Measurements from ENCODE around the gene ARFIP1. TPM values are rescaled to one million over a fixed set of nuclear protein-coding genes. Genes with fewer than 3 reads are reported as not detected.
"Not testable (repeated sequence)": the region's sequence is repeated elsewhere in the genome, so short reads cannot be mapped to it uniquely, and the experiment has no call there.

Gene ARFIP1
- total RNA-seq, 2 donors from 2014 or later: 18.0 to 19.0 TPM

- ATAC-seq (no peak), DNase-seq (no peak)
- intact Hi-C loops (cut with DNase I): no loop called here
Observed at GRCh38 chr4:152870606-152871005, 90.9 kb downstream of the ARFIP1 start.

DNA sequence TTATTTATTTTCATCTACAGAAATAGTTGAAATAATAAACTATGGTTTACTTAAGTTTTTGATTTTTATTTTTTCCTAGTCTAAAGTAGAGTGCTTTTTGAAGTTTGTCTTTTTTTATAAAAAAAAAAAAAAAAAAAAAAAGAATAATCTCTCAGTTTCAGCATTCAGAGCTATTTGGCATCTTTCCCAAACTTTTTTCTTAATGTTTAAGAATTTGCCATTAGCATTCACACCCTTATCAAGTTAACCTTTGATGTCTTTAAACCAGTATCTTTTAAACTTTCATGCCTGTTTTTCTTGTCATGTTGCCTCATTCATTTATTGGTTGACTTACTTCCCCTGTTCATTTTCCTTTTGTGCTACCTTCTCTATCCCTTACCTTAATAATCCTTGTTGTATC, 95.5 kb downstream of the ARFIP1 start:
- ATAC-seq (no peak), DNase-seq (no peak)
- intact Hi-C loops (cut with DNase I): no loop called here

- DNase-seq (no peak), ATAC-seq (no peak)
- intact Hi-C loops (cut with DNase I): no loop called here
Observed at GRCh38 chr4:152877868-152878267, 98.1 kb downstream of the ARFIP1 start.

GRCh38 chr4:152880263-152880662, 100.5 kb downstream of the ARFIP1 start:
- intact Hi-C loops (cut with DNase I): no loop called here
- ATAC-seq: no peak

DNA sequence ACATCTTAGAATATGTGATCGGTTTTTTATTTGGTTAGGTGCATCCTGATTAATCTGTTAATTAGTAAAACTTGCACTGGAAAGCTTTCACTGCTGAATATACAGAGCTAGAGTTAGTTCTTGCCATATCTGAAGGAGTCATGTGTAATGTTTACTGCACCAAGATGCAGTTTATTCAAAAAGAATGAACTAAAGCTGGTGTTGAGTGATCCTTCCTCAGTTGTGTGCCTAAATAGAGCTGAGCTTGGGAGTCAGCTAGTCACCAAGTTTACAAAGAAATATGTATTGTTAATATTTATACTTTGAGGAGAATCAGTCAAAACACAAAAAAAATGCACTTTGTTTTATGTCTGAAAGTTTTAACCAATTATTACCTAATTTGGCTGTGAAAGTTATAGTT, 102.2 kb downstream of the ARFIP1 start:
- intact Hi-C loops (cut with DNase I): no loop called here
- DNase-seq (no peak), ATAC-seq (no peak)

More at GRCh38 chr4:152880263-152880662, 100.5 kb downstream of the ARFIP1 start:
- no peak for DNase-seq

DNA sequence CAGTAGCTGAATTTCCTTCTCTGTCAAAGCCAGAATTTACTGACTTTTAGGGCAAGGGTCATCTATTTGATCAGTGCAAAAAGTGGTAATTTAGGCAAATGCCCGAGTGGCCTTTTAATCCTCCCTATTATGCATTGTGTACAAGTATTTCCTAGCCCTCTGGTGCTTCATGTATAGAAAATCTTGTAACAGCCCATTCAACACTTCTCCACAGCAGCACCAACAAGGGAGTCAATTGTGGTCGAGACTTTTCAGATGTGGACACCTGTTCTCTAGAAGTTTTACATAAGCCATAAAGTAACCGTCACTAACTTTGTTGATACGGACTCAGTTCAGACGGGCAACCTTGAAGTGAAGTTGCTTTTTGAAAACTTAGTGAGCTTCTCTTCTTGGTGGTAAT, 105.4 kb downstream of the ARFIP1 start:
- no peak for DNase-seq
- ATAC-seq: no peak
- intact Hi-C loops (cut with DNase I): no loop called here

- DNase-seq: no peak
- ATAC-seq: no peak
Observed at GRCh38 chr4:152886201-152886600, 106.4 kb downstream of the ARFIP1 start.

GRCh38 chr4:152887981-152888380, 108.2 kb downstream of the ARFIP1 start:
- ATAC-seq: no peak
- intact Hi-C loops (cut with DNase I): no loop called here

More at GRCh38 chr4:152886201-152886600, 106.4 kb downstream of the ARFIP1 start:
- intact Hi-C loops (cut with DNase I): no loop called here

GRCh38 chr4:152892974-152893373, 113.2 kb downstream of the ARFIP1 start:
- DNase-seq: no peak
- intact Hi-C loops (cut with DNase I): no loop called here
- ATAC-seq: no peak

More at GRCh38 chr4:152887981-152888380, 108.2 kb downstream of the ARFIP1 start:
- no peak for DNase-seq

DNA sequence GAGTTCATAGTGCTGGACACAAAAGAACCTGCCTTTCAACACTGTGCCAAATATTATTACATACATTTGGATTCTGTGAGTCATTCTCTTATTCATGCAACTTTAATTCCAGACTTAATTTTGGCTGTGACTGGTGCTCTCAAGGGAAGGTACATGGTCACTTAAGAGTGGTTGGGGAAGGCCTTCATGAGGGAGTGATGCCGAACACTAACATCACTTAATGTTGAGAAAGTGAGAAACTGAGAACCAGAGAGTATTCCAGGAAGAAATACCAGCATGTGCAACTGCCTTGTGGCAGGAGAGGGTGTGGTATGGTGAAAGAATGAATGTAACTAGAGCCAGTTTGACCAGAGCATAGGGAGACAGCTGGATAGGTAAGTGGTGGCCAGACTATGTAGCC, 114.9 kb downstream of the ARFIP1 start:
- no peak for ATAC-seq
- intact Hi-C loops (cut with DNase I): no loop called here
- no peak for DNase-seq

DNA sequence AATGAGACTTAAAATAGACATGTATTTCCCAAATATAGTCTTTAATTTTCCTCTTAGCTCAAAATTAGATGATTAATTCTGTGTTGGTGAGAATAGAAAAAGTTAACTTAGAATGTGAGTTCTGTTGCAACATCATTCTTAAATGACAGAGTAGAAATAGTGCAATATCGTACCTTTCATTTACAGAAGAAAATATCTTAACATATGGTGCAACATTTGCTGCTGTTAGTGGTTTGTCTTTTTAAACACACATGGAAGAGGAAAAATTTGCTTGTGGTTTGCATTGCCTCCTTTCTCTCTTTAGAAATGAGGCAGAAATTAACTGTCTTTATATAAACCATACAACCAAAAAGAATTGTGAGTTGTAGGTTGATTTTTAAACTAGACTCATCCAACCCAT, 117.1 kb downstream of the ARFIP1 start:
- ATAC-seq (no peak), DNase-seq (no peak)
- intact Hi-C loops (cut with DNase I): no loop called here

DNA sequence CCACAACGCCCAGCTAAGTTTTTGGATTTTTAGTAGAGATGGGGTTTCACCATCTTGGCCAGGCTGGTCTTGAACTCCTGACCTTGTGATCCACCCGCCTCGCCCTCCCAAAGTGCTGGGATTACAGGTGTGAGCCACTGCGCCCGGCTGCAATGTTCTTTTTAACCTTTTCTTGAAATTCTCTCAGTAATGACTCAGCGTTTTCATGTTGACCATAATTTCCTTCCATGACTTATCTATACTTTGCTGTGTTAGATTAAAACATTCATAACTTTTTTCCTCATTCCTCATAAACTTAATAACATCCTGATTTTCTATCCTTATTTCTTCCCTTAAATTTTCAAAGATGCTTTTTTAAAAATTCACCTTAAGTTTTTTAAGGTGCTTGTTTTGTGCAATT, 118.4 kb downstream of the ARFIP1 start:
- ATAC-seq; DNase-seq; intact Hi-C loops (cut with DNase I): not testable (repeated sequence)

DNA sequence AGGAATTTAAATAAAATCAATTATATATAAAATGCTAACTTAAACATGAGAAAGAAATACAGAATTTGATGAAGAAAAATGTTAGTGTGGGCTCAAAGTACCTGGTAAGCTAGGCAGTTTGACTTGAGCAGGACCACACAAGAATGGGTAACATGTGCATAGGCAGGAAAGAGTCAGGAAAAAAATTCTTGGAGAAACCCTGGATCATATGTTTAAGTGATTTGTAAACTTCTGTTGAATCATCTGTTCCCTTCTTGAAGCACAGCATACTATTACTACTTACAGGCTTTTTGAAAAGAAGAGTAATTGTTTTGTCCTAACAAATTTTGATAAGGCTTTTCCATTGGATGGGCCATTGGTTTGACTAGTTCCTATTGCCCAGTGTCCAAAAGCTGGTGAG, 118.9 kb downstream of the ARFIP1 start:
- ATAC-seq (no peak), DNase-seq (no peak)
- intact Hi-C loops (cut with DNase I): no loop called here

DNA sequence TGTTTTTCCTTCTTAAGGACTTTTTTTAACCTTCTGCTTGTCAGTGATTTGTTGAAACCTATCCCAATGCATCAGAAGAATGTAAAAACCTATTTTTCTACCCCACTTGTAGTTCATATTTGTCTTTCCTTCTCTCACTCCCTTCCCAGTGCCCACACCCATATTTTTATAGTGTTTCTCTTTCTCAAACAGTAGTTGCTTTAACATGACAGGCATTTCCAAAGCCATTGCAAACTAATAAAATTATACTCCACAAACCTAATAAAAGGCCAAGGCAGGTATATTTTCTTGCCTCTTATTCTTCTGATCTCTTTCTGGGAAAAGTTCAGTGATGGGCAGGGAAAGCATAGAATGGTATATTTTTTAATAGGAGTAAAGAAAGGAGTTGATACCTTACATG, 120.6 kb downstream of the ARFIP1 start:
- intact Hi-C loops (cut with DNase I): no loop called here
- DNase-seq: no peak
- ATAC-seq: no peak

DNA sequence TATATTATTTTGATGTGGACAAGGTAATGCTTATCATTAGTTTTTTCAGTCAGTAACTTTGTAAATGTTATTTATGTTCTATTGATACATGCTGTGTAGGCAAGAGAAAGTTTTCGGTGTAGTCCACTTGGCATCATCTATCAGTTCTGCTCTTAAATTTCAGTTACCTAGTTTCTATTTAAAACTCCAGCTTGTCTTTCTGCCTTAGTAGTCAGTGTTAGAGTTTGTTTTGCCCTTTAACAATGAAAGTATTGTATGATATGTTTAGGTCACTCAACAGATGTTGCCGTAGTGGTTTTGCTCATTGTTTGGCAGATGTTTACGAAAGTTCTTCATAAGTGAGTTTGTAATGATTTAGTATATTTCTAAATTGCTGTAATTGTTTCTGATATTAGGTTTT, 121.5 kb downstream of the ARFIP1 start:
- intact Hi-C loops (cut with DNase I): no loop called here
- no peak for DNase-seq
- ATAC-seq: no peak

DNA sequence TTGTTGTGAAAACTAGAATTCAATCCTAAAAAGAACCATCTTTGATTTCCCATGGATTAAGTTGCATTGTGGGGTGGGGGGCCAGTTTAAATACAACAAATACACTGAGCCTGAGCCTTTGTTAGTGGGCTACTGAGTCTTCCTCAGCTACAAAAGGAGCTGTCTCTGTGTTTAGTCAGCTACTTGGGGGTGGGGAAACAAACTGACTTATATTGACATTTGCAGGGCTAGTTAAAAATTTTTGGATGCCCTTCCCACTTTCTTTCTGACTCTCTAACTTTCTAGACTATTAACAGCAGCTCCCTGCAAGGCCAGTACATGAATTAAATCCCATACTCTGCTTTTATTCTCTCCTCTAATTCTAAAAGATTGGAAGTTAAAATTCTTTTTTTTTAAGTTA, 123.9 kb downstream of the ARFIP1 start:
- intact Hi-C loops (cut with DNase I): no loop called here
- ATAC-seq (no peak), DNase-seq (no peak)

- ATAC-seq: no peak
- intact Hi-C loops (cut with DNase I): no loop called here
- DNase-seq: no peak
Observed at GRCh38 chr4:152909901-152910300, 130.1 kb downstream of the ARFIP1 start.

DNA sequence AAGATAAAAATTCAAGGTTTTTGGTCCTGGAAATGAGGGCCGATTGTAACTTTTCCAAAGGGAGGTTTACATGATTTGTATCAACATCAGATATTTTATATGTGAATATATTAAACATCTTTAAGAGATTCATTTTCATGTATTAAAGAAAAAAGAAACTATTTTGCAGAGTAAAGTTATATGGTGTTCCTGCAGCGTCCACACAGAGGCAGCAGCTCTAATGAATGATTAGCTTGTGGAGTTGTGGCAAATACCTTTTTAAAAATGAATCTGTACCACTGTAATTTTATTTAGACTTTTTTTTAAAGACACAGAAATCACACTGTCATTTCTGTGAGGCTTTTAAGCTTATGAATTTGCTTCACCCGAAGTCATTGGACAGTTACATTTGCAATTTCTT, 130.8 kb downstream of the ARFIP1 start:
- no peak for ATAC-seq
- intact Hi-C loops (cut with DNase I): no loop called here
- DNase-seq: no peak

DNA sequence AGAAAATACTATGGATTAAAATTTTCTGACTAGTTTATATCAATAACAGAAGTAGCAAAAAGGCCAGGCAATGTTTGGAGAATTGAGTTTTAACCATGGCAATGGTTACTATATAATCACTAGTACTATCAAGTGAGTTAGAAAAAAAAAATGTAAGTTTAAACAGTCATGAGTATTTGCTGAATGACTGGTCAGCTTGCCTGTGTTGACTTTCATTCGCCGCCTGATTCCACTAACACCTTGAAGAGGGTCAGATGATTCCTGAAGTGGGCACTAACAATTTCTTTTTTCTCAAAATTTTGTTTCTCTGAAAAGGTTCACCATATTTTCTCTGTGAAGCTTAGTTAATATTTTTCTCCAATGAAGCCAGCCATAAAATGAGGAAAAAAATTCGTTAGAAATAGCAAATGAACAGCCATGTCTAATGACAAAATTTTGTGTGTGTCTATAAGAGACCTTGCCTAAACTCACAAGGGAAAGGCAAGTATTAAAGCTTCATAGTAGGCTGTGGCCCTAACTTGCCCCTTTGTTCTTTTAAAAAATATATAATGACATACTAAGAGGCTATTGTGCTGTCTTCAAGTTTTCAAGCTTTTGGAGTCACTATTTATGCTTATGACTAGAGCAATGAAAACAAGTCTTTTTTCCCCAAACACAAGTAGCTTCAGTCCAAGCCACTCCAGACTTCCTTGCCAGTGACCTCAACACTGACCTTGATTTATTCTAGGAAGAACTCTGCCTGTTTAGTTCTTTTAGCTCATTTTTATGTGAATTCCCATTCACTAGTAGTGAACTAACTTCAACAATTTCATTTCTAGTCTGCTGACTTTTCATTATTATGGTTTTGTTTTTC, 138.0 kb downstream of the ARFIP1 start:
- DNase-seq: no peak
- ATAC-seq: no peak
- intact Hi-C loops (cut with DNase I): no loop called here

GRCh38 chr4:152919826-152920225, 140.1 kb downstream of the ARFIP1 start:
- DNase-seq (no peak), ATAC-seq (no peak)
- intact Hi-C loops (cut with DNase I): no loop called here

GRCh38 chr4:152920768-152921167, 141.0 kb downstream of the ARFIP1 start:
- DNase-seq: no peak
- intact Hi-C loops (cut with DNase I): no loop called here
- no peak for ATAC-seq
